Retinal pigment epithelial cell (primary cell): ENCODE data around the gene SLC24A2.
"Not testable (repeated sequence)": the region's sequence is repeated elsewhere in the genome, so short reads cannot be mapped to it uniquely, and the experiment has no call there.

Experiments used
- DNase-seq: peaks from one replicate; pipeline ENCODE4 v3.0.0-alpha.2; 2010; ENCODE audit warnings: low read depth
- H3K4me3 ChIP-seq: 2 replicates; pipeline ENCODE4 v1.5.1; 2011; ENCODE audit warnings: mild to moderate bottlenecking, low read length, control low read depth, moderate library complexity
- CTCF ChIP-seq: conservative IDR thresholded peaks from 2 replicates; pipeline ENCODE4 v1.5.1; 2011; ENCODE audit warnings: low read depth, low read length, control low read depth, inconsistent platforms

The SLC24A2 gene

GRCh38 chr9:19788614-19789271, at the start of gene SLC24A2:
Gene SLC24A2, minus strand, starts transcription at chr9:19789037.
- TF ChIP-seq CTCF: no peak
- H3K4me3 ChIP-seq: no peak within 1 kb of the TSS
- DNase-seq: no peak

- not testable (repeated sequence) for H3K4me3 ChIP-seq, DNase-seq
These were observed 44.5 kb upstream of the SLC24A2 start for GRCh38 chr9:19833331-19833730.

GRCh38 chr9:19830796-19831195, 42.0 kb upstream of the SLC24A2 start:
- no peak for TF ChIP-seq CTCF
- no peak for DNase-seq
- H3K4me3 ChIP-seq: no peak overlapping the region

- no peak for DNase-seq
- no peak overlapping the region for H3K4me3 ChIP-seq
- no peak for TF ChIP-seq CTCF
These were observed 39.8 kb upstream of the SLC24A2 start for GRCh38 chr9:19828576-19829109.

GRCh38 chr9:19816769-19817168, 27.9 kb upstream of the SLC24A2 start:
- H3K4me3 ChIP-seq: no peak overlapping the region
- no peak for DNase-seq
- no peak for TF ChIP-seq CTCF

GRCh38 chr9:19812194-19812593, 23.4 kb upstream of the SLC24A2 start:
- DNase-seq: no peak
- TF ChIP-seq CTCF: no peak
- no peak overlapping the region for H3K4me3 ChIP-seq

GRCh38 chr9:19809422-19810269, 20.8 kb upstream of the SLC24A2 start:
- no peak for DNase-seq
- no peak for TF ChIP-seq CTCF
- H3K4me3 ChIP-seq: no peak overlapping the region
